ENCODE measurements around the gene RUFY1.

RUFY1 gene

GRCh38 chr5:179603308-179603707 is 53.0 kb downstream of the RUFY1 start:
- DNase-seq (ENCODE audit: low read depth) = no peak

GRCh38 chr5:179605026-179605833 is 54.9 kb downstream of the RUFY1 start:
- DNase-seq (ENCODE audit: low read depth) = no peak

GRCh38 chr5:179606071-179606909 is 55.9 kb downstream of the RUFY1 start:
- DNase-seq (ENCODE audit: low read depth) = no peak

DNA sequence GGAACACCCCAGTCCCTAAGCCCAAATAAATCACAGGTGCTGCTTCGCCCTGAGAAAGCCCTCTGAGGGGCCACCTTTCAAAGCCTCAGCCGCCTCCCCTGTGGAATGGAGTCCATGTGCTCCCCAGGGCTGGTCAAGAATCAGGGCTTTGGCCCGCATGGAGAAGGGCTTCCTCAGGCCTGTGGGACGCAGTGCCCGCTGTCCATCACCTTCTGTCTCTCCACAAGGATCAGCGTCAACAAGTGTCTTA is 56.5 kb downstream of the RUFY1 start:
- no peak for DNase-seq (ENCODE audit: low read depth)

GRCh38 chr5:179607160-179607931 is 57.0 kb downstream of the RUFY1 start:
- no peak for DNase-seq (ENCODE audit: low read depth)

DNA sequence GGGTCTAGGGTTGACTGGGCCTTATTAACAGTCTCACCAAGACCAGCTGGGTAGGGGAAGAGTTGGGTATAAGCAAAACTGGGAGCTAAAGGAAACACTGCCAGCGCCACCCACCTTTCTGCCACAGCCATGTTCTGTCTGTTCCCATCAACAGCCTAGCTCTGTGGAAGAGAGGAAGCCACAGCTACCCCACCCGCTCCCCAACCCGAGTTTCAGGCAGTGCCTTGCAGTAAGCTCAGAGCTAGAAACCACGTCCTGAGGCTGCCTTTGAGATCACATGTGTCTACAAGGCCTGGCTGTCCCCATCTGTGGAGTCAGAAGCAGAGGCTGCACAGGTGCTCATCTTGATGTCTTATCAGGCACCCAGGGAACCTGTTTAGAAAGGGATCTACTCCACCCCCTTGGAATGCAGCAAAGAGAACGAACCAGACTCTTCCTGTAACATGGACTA is 57.8 kb downstream of the RUFY1 start:
- no peak for DNase-seq (ENCODE audit: low read depth)

- no peak for DNase-seq (ENCODE audit: low read depth)
Measured at GRCh38 chr5:179609834-179610108, 59.4 kb downstream of the RUFY1 start.

DNA sequence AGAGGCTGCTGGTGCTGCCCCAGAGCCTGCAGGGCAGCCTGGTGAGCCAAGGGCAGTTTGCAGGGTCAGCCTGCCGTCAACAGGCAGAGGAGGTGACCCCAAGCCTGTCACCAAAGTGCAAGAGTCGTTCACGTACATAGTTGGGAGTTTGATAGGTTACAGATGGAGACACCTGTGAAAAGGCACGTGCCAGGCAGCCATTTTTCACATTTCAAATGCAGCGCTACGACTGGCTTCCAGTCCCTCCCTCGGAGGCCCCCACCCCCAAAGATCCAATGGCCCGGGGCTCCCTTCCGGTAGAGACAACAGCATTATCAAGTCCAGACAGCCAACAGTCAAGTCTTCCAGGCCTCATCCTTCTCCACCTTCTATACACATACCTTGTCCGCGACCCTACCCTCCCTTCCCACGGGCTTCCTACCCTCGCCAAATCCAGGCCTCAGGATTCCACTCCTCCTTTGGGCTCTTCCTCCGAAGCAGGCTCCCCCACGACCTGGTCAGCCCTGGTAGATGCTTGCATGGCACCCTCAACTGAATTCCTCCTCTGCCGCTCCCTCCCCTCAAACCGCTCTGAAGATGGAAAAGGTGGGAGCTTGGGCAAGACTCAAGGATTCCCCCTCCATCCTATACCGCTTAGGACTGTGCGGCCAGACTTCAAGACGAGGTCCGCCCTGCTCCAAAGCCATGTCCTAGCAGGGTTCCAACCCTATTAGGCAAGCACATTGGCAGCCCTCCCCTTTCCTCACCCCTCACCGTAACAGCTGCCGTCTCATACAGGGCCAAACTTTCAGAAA is 60.0 kb downstream of the RUFY1 start:
- no peak for DNase-seq (ENCODE audit: low read depth)

- DNase-seq (ENCODE audit: low read depth) = no peak
Measured at GRCh38 chr5:179610903-179611265, 60.5 kb downstream of the RUFY1 start.

- no peak for DNase-seq (ENCODE audit: low read depth)
Measured at GRCh38 chr5:179612577-179613459, 62.5 kb downstream of the RUFY1 start.

DNA sequence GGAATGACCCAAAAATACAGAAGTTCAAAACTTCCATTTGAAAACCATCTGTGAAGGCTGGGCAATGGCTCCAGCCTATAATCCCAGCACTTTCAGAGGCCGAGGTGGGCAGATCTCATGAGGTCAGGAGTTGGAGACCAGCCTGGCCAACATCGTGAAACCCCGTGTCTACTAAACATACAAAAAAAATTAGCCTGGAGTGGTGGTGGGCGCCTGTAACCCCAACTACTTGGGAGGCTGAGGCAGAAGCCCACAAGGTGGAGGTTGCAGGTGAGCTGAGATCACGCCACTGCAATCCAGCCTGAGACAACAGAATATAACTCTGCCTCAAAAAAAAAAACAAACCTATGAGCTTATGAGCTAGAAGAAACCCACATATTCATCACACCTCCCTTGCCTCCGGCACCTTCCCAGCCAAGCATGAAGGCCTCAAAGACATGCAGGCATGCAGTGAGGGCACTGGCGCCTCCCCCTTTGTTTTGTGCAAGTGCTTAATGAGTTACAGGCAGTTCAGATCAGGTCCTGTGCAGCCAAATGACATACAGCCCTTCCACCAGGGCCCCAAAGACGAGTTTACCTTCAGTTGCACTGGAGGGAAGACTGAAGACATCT is 63.2 kb downstream of the RUFY1 start:
- no peak for DNase-seq (ENCODE audit: low read depth)

- DNase-seq (ENCODE audit: low read depth) = no peak
Measured at GRCh38 chr5:179614745-179615144, 64.4 kb downstream of the RUFY1 start.

DNA sequence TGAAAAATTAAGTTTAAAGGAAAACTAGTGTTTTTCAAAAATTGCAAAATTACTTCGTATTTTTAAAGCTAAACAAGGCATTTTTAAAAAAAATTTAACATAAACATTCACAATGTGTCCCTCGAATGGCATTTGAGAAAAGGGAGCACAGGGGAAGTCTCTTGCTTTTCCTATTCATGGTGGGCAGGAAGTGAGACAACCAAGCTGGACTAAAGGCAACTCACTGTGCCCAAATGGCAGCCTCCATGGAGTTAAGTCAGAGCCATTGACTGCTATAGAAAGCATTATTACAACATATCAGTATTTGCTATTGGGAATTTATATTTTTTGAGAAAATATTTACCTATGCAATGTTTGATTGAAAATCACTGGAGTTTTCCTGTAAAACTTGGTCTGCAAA is 64.8 kb downstream of the RUFY1 start:
- no peak for DNase-seq (ENCODE audit: low read depth)

GRCh38 chr5:179616002-179616594 is 65.7 kb downstream of the RUFY1 start:
- no peak for DNase-seq (ENCODE audit: low read depth)

- DNase-seq (ENCODE audit: low read depth) = no peak
Measured at GRCh38 chr5:179617930-179618329, 67.6 kb downstream of the RUFY1 start.

- no peak for DNase-seq (ENCODE audit: low read depth)
Measured at GRCh38 chr5:179618923-179619554, 68.7 kb downstream of the RUFY1 start.

- no peak for DNase-seq (ENCODE audit: low read depth)
Measured at GRCh38 chr5:179619776-179620175, 69.4 kb downstream of the RUFY1 start.

- no peak for DNase-seq (ENCODE audit: low read depth)
Measured at GRCh38 chr5:179620293-179620692, 69.9 kb downstream of the RUFY1 start.

GRCh38 chr5:179620703-179621350 is 70.5 kb downstream of the RUFY1 start:
- no peak for DNase-seq (ENCODE audit: low read depth)
